HepG2 (cell line): ENCODE measurements around the gene FAM83C. TPM values are rescaled to one million over a fixed set of nuclear protein-coding genes. Genes with fewer than 3 reads are reported as not detected.

Experiments
- ADNP ChIP-seq: sonication (generic); formaldehyde crosslinking; IDR thresholded peaks from 2 replicates; pipeline ENCODE4 v1.4.0; 2020; ENCODE audit warnings: missing genetic modification reagents
- BHLHE40 ChIP-seq: IDR thresholded peaks from 2 replicates; pipeline ENCODE4 v1.6.1; 2011; ENCODE audit warnings: low read length, improper control_type of control experiment
- EHMT2 ChIP-seq: fragments of 200-600 bp; sonication (generic); IDR thresholded peaks from 2 replicates; pipeline ENCODE4 v1.7.0; 2017; ENCODE audit warnings: antibody characterized with exemption, low read depth, low read length, borderline replicate concordance
- ETS1 ChIP-seq: sonication (generic); formaldehyde crosslinking; IDR thresholded peaks from 2 replicates; pipeline ENCODE4 v1.4.0; 2020; ENCODE audit warnings: missing genetic modification reagents
- ISX ChIP-seq: sonication (generic); formaldehyde crosslinking; conservative IDR thresholded peaks from 2 replicates; pipeline ENCODE4 v1.5.0; 2020; ENCODE audit warnings: missing genetic modification reagents
- KAT8 ChIP-seq: IDR thresholded peaks from 2 replicates; pipeline ENCODE4 v1.6.1; 2016; ENCODE audit warnings: missing genetic modification reagents, missing compliant biosample characterization
- KLF13 ChIP-seq: sonication (generic); formaldehyde crosslinking; IDR thresholded peaks from 2 replicates; pipeline ENCODE4 v1.4.0; 2020; ENCODE audit warnings: mild to moderate bottlenecking, missing genetic modification reagents
- REPIN1 ChIP-seq: sonication (generic); formaldehyde crosslinking; IDR thresholded peaks from 2 replicates; pipeline ENCODE4 v1.8.0; 2022; ENCODE audit warnings: missing genetic modification reagents, low read depth, mild to moderate bottlenecking, borderline replicate concordance
- SOX6 ChIP-seq, 2 experiments: fragments of 450-650 bp in 1 of 2; sonication (generic) in 1 of 2; formaldehyde crosslinking in 1 of 2; IDR thresholded peaks; 2 replicates each; pipeline versions ENCODE4 v1.4.0 to v1.6.1; 2017 to 2020; ENCODE audit warnings: antibody characterized with exemption in 1 of 2, mild to moderate bottlenecking in 1 of 2, missing genetic modification reagents in 1 of 2
- SP4 ChIP-seq: sonication (generic); formaldehyde crosslinking; IDR thresholded peaks from 2 replicates; pipeline ENCODE4 v1.8.1; 2023; ENCODE audit warnings: mild to moderate bottlenecking, missing genetic modification reagents
- SRSF9 ChIP-seq: fragments of 200-400 bp; formaldehyde crosslinking; IDR thresholded peaks from 2 replicates; pipeline ENCODE4 v1.6.1; 2018; ENCODE audit warnings: borderline replicate concordance, mild to moderate bottlenecking, low read depth, low read length; ENCODE audit not compliant: insufficient read depth, poor library complexity, severe bottlenecking
- ZGPAT ChIP-seq: IDR thresholded peaks from 2 replicates; pipeline ENCODE4 v1.6.1; 2016; ENCODE audit warnings: mild to moderate bottlenecking
- ZNF160 ChIP-seq: sonication (generic); formaldehyde crosslinking; IDR thresholded peaks from 2 replicates; pipeline ENCODE4 v1.8.0; 2022; ENCODE audit warnings: mild to moderate bottlenecking, inconsistent platforms, missing genetic modification reagents
- ZNF232 ChIP-seq: sonication (generic); formaldehyde crosslinking; IDR thresholded peaks from 2 replicates; pipeline ENCODE4 v1.4.0; 2020; ENCODE audit warnings: missing genetic modification reagents, borderline replicate concordance
- ZNF264 ChIP-seq: sonication (generic); formaldehyde crosslinking; IDR thresholded peaks from 2 replicates; pipeline ENCODE4 v1.4.0; 2020; ENCODE audit warnings: missing genetic modification reagents
- ZNF318 ChIP-seq: sonication (generic); formaldehyde crosslinking; IDR thresholded peaks from 2 replicates; pipeline ENCODE4 v1.4.0; 2020; ENCODE audit warnings: mild to moderate bottlenecking, missing genetic modification reagents
- ZNF501 ChIP-seq: sonication (generic); formaldehyde crosslinking; IDR thresholded peaks from 2 replicates; pipeline ENCODE4 v1.5.1; 2020; ENCODE audit warnings: mild to moderate bottlenecking, moderate library complexity, missing genetic modification reagents
- ZNF777 ChIP-seq: sonication (generic); formaldehyde crosslinking; IDR thresholded peaks from 2 replicates; pipeline ENCODE4 v1.4.0; 2020; ENCODE audit warnings: missing genetic modification reagents
- ZSCAN12 ChIP-seq: sonication (generic); formaldehyde crosslinking; IDR thresholded peaks from 2 replicates; pipeline ENCODE4 v1.9.0; 2021; ENCODE audit warnings: mild to moderate bottlenecking, missing genetic modification reagents
- polyA plus RNA-seq, 8 experiments: library from polyadenylated mRNA; depleted of rRNA in 3 of 8; stranded (reverse) in 7 of 8; unstranded in 1 of 8; fragments of >200 nt; fragmentation: Illumina TruSeq in 4 of 8; extraction: Trizol in 4 of 8; gene quantifications; 2 replicates each; pipeline versions ENCODE4 v1.2.1 to v1.2.3, GENCODE V29; 2011 to 2016; ENCODE audit warnings: low read depth in 4 of 8, missing spikeins in 1 of 8, mixed read lengths in 1 of 8; ENCODE audit not compliant: insufficient read depth in 1 of 8
- total RNA-seq, 5 experiments: library from RNA; depleted of rRNA; stranded (reverse); fragments of >200 nt; fragmentation: Illumina TruSeq; extraction: Trizol; gene quantifications; 2 replicates each; pipeline ENCODE4 v1.2.3, GENCODE V29; 2016; ENCODE audit warnings: low read depth in 1 of 5

Gene FAM83C
- total and polyA plus RNA-seq, 2 of the 13 experiments (the other 11 are each of a cell fraction or from before 2014, with no cell fraction given): 0.04 TPM; not detected in 1

- no peak for TF ChIP-seq ZNF232 (CRISPR knock-in tag)
- no peak; the same call in 1 of the 2 replicates for TF ChIP-seq ZNF264 (CRISPR knock-in tag)
- TF ChIP-seq ADNP: no peak
- 0 out of 2 replicates have a peak, but pooled peaks have one; percentile 50 for TF ChIP-seq KLF13 (CRISPR knock-in tag)
- TF ChIP-seq ZSCAN12 (CRISPR knock-in tag): no peak
- no peak for TF ChIP-seq SOX6 (IDR thresholded peaks at IDR 0.05)
- no peak; the same call in 1 of the 2 replicates for TF ChIP-seq SOX6 (CRISPR knock-in tag; IDR thresholded peaks at IDR 0.05)
- peak; percentile 54; the same call in 1 of the 2 replicates for TF ChIP-seq BHLHE40
- TF ChIP-seq ISX (CRISPR knock-in tag): no peak
- no peak for TF ChIP-seq ETS1 (CRISPR knock-in tag)
- no peak for TF ChIP-seq SP4 (CRISPR knock-in tag)
- no peak for TF ChIP-seq SRSF9
- TF ChIP-seq ZNF777 (CRISPR knock-in tag): no peak
- TF ChIP-seq EHMT2: no peak
- peak; percentile 61; the same call in 1 of the 2 replicates for TF ChIP-seq ZGPAT
- TF ChIP-seq ZNF160 (CRISPR knock-in tag): 0 out of 2 replicates have a peak, but pooled peaks have one; percentile 40
- no peak; the same call in 1 of the 2 replicates for TF ChIP-seq ZNF318
- TF ChIP-seq KAT8 (CRISPR knock-in tag): 0 out of 2 replicates have a peak, but pooled peaks have one; percentile 34
- TF ChIP-seq ZNF501 (CRISPR knock-in tag): peak; percentile 34; the same call in 1 of the 2 replicates
- TF ChIP-seq REPIN1 (CRISPR knock-in tag): peak; percentile 11; the same call in 1 of the 2 replicates
These were observed 14.8 kb upstream of the FAM83C start (continued) for GRCh38 chr20:35306931-35307517.
